ENCODE results near the gene ARHGAP26.

The ARHGAP26 gene

GRCh38 chr5:143019157-143019556 is 249.0 kb downstream of the ARHGAP26 start:
- DNase-seq (ENCODE audit: low spot score), result no peak

GRCh38 chr5:143019614-143020515 is 249.7 kb downstream of the ARHGAP26 start:
- no peak for DNase-seq (ENCODE audit: low spot score)

- DNase-seq (ENCODE audit: low spot score), result no peak
These were observed 251.4 kb downstream of the ARHGAP26 start for GRCh38 chr5:143021595-143021994.

- DNase-seq (ENCODE audit: low spot score), result no peak
These were observed 253.4 kb downstream of the ARHGAP26 start for GRCh38 chr5:143023411-143024096.

GRCh38 chr5:143024228-143024920 is 254.2 kb downstream of the ARHGAP26 start:
- DNase-seq (ENCODE audit: low spot score), result no peak

- no peak for DNase-seq (ENCODE audit: low spot score)
These were observed 255.2 kb downstream of the ARHGAP26 start for GRCh38 chr5:143025376-143025775.

GRCh38 chr5:143025971-143026370 is 255.8 kb downstream of the ARHGAP26 start:
- DNase-seq (ENCODE audit: low spot score), result no peak

- DNase-seq (ENCODE audit: low spot score), result no peak
These were observed 256.2 kb downstream of the ARHGAP26 start for GRCh38 chr5:143026380-143026779.

GRCh38 chr5:143029293-143029692 is 259.1 kb downstream of the ARHGAP26 start:
- no peak for DNase-seq (ENCODE audit: low spot score)

- no peak for DNase-seq (ENCODE audit: low spot score)
These were observed 260.2 kb downstream of the ARHGAP26 start for GRCh38 chr5:143030349-143030748.

- DNase-seq (ENCODE audit: low spot score), result no peak
These were observed 261.8 kb downstream of the ARHGAP26 start for GRCh38 chr5:143031781-143032580.

- DNase-seq (ENCODE audit: low spot score), result no peak
These were observed 262.3 kb downstream of the ARHGAP26 start for GRCh38 chr5:143032581-143032836.

- no peak for DNase-seq (ENCODE audit: low spot score)
These were observed 263.5 kb downstream of the ARHGAP26 start for GRCh38 chr5:143033535-143034250.

- DNase-seq (ENCODE audit: low spot score), result no peak
These were observed 266.2 kb downstream of the ARHGAP26 start for GRCh38 chr5:143036146-143036927.

- DNase-seq (ENCODE audit: low spot score), result no peak
These were observed 266.9 kb downstream of the ARHGAP26 start for GRCh38 chr5:143037071-143037470.

- no peak for DNase-seq (ENCODE audit: low spot score)
These were observed 267.5 kb downstream of the ARHGAP26 start for GRCh38 chr5:143037708-143038107.

- no peak for DNase-seq (ENCODE audit: low spot score)
These were observed 270.4 kb downstream of the ARHGAP26 start for GRCh38 chr5:143040622-143041021.

- DNase-seq (ENCODE audit: low spot score), result no peak
These were observed 271.3 kb downstream of the ARHGAP26 start for GRCh38 chr5:143041461-143041860.

GRCh38 chr5:143041972-143042770 is 272.0 kb downstream of the ARHGAP26 start:
- DNase-seq (ENCODE audit: low spot score), result no peak

- DNase-seq (ENCODE audit: low spot score), result no peak
These were observed 274.1 kb downstream of the ARHGAP26 start for GRCh38 chr5:143044265-143044664.

Data from HuH-7 (cell line).